ENCODE data around the gene ADAM17. TPM values are rescaled to one million over a fixed set of nuclear protein-coding genes. Genes with fewer than 3 reads are reported as not detected.

Gene ADAM17
- total RNA-seq, 1 experiment from 2014 or later, result 50.0 TPM

GRCh38 chr2:9601397-9601796 is 45.8 kb upstream of the ADAM17 start:
- in situ Hi-C loops (cut with HindIII; ENCODE audit: low pct_unique_long_range_greater_than_20kb, low sequenced_read_pairs), result no loop called here
- Histone ChIP-seq H3K36me3 (ENCODE audit: control insufficient read depth, insufficient read depth, low read length) (0 out of 2 replicates have a peak, but pooled peaks cover 2% of the 10 kb centered on the region), H3K27me3 (ENCODE audit: control insufficient read depth, insufficient read depth, low read length) (no peaks in the 10 kb centered on the region), H3K4me1 (ENCODE audit: control insufficient read depth, insufficient read depth, low read length) (peaks cover 13% of the 10 kb centered on the region), H3K9me3 (ENCODE audit: control insufficient read depth, insufficient read depth, low read depth, low read length) (no peaks in the 10 kb centered on the region), H3K4me3 (ENCODE audit: low read depth in 2 of 2, low read length in 2 of 2) (no peak overlapping the region), H3K27ac (ENCODE audit: low read length) (no peak overlapping the region)
- CTCF ChIA-PET, result no interaction called here
- POLR2A ChIA-PET, result interaction anchor here (0.6 kb wide), 1 partner anchor 43 kb away, joined by 3 read pairs; no protein-coding TSS in a partner anchor
- TF ChIP-seq CTCF (IDR thresholded peaks at IDR 0.05) (no peak), POLR2AphosphoS5 (IDR thresholded peaks at IDR 0.05; ENCODE audit: low read depth, low read length) (no peak), TCF7L2 (IDR thresholded peaks at IDR 0.05; ENCODE audit: low read depth, low read length) (no peak), SIN3A (IDR thresholded peaks at IDR 0.05; ENCODE audit: borderline replicate concordance, insufficient read depth, low read depth, low read length) (no peak), REST (IDR thresholded peaks at IDR 0.05; ENCODE audit: insufficient read depth in 1 of 2, low read depth in 2 of 2, low read length in 1 of 2) (no peak)
- DNase-seq (ENCODE audit: low read depth, low spot score) (no peak), ATAC-seq (no peak)
- no TSS peak for BruUV-seq (replicated peaks)
- intact Hi-C loops (cut with micrococcal nuclease; ENCODE audit: unreplicated experiment), result no loop called here

- intact Hi-C loops (cut with micrococcal nuclease; ENCODE audit: unreplicated experiment), result no loop called here
- POLR2A ChIA-PET, result no interaction called here
- CTCF ChIA-PET, result no interaction called here
These were observed 43.8 kb upstream of the ADAM17 start for GRCh38 chr2:9599430-9599829.

More at GRCh38 chr2:9599430-9599829, 43.8 kb upstream of the ADAM17 start:
- BruUV-seq (replicated peaks), result no TSS peak
- no peaks in the 10 kb centered on the region for H3K9me3 ChIP-seq (ENCODE audit: control insufficient read depth, insufficient read depth, low read depth, low read length)
- H3K27me3 ChIP-seq (ENCODE audit: control insufficient read depth, insufficient read depth, low read length), result no peaks in the 10 kb centered on the region
- H3K27ac ChIP-seq (ENCODE audit: low read length), result no peak overlapping the region
- ATAC-seq (no peak), DNase-seq (ENCODE audit: low read depth, low spot score) (no peak)
- in situ Hi-C loops (cut with HindIII; ENCODE audit: low pct_unique_long_range_greater_than_20kb, low sequenced_read_pairs), result no loop called here
- TF ChIP-seq REST (IDR thresholded peaks at IDR 0.05; ENCODE audit: insufficient read depth in 1 of 2, low read depth in 2 of 2, low read length in 1 of 2) (no peak), CTCF (IDR thresholded peaks at IDR 0.05) (no peak), POLR2AphosphoS5 (IDR thresholded peaks at IDR 0.05; ENCODE audit: low read depth, low read length) (no peak), SIN3A (IDR thresholded peaks at IDR 0.05; ENCODE audit: borderline replicate concordance, insufficient read depth, low read depth, low read length) (no peak), TCF7L2 (IDR thresholded peaks at IDR 0.05; ENCODE audit: low read depth, low read length) (no peak)
- H3K4me1 ChIP-seq (ENCODE audit: control insufficient read depth, insufficient read depth, low read length), result peaks cover 28% of the 10 kb centered on the region
- 0 out of 2 replicates have a peak, but pooled peaks cover 2% of the 10 kb centered on the region for H3K36me3 ChIP-seq (ENCODE audit: control insufficient read depth, insufficient read depth, low read length)
- no peak overlapping the region for H3K4me3 ChIP-seq (ENCODE audit: low read depth in 2 of 2, low read length in 2 of 2)

Measured in Panc1 (cell line).